CD4-positive, alpha-beta T cell treated with Interleukin-2 at 100 ng/mL for 4 hours (primary cell): Measurements from ENCODE around the gene MED23.

Source experiments
- DNase-seq: peaks from one replicate; pipeline ENCODE4 v3.0.0-alpha.2; 2020; ENCODE audit warnings: low spot score

MED23 gene, protein sequence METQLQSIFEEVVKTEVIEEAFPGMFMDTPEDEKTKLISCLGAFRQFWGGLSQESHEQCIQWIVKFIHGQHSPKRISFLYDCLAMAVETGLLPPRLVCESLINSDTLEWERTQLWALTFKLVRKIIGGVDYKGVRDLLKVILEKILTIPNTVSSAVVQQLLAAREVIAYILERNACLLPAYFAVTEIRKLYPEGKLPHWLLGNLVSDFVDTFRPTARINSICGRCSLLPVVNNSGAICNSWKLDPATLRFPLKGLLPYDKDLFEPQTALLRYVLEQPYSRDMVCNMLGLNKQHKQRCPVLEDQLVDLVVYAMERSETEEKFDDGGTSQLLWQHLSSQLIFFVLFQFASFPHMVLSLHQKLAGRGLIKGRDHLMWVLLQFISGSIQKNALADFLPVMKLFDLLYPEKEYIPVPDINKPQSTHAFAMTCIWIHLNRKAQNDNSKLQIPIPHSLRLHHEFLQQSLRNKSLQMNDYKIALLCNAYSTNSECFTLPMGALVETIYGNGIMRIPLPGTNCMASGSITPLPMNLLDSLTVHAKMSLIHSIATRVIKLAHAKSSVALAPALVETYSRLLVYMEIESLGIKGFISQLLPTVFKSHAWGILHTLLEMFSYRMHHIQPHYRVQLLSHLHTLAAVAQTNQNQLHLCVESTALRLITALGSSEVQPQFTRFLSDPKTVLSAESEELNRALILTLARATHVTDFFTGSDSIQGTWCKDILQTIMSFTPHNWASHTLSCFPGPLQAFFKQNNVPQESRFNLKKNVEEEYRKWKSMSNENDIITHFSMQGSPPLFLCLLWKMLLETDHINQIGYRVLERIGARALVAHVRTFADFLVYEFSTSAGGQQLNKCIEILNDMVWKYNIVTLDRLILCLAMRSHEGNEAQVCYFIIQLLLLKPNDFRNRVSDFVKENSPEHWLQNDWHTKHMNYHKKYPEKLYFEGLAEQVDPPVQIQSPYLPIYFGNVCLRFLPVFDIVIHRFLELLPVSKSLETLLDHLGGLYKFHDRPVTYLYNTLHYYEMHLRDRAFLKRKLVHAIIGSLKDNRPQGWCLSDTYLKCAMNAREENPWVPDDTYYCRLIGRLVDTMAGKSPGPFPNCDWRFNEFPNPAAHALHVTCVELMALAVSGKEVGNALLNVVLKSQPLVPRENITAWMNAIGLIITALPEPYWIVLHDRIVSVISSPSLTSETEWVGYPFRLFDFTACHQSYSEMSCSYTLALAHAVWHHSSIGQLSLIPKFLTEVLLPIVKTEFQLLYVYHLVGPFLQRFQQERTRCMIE (N-terminal part only)

DNA sequence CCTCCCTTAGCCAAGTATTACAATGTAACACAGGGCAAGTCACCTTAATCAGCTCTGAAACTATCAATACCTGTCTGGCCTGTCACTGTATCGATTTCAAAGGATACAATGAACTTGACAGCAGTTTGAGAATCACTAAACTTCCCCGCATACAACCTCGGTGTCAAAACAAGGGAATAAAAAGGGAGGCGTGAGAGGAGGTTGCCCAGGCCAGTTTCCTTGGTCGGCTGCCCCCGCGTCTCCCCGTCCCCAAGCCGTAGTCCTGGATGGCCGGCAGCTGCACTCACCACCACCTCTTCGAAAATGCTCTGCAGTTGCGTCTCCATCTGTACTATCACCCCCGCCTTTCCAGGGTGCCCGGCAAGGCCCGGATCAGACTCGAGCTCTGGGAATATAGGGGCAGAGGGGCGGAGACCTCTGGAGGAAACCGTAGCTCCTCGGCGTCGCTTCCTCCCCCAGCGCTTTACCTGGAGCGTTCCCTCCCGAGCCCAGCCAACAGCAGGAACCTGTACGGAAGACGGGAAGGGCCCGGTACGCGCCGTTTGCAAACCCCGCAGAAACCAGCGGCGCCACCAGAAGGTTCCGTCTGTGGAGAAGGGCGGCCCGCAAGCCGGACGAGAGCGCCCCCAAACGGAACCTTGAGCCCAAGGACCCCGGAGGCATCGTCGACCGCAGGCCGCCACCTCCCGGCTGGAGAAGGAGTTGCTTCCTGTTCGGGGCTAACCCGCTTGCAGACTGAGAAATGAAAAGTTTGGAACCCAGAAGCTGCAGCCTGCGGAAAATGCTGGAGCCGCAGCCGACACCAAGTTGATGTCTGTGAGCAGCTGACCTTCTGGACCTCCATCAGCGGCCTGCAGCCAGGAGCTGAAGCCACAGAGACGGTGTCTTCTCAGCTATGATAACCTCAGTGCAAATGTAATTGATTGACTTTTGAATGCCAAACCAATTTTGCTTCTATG is at the start of gene MED23:
TSS of gene MED23 (minus strand) at position 519 of the 959 bp plus-strand sequence. CDS start at position 326, 193 bp downstream.
- DNase-seq: peak; percentile 96

DNA sequence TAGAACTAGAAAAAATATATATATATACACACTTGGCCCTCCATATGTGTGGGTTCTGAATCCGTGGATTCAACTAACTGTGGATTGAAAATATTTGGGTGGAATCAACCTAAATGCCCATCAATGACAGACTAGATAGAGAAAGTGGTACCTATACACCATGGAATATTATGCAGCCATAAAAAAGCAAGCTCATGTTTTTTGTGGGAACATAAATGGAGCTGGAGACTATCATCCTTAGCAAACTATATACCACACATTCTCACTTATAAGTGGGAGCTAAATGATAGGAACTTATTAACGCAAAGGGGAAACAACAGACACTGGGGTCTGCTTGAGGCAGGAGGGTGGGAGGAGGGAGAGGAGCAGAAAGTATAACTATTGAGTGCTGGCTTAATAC is 45.1 kb upstream of the MED23 start:
- no peak for DNase-seq

DNA sequence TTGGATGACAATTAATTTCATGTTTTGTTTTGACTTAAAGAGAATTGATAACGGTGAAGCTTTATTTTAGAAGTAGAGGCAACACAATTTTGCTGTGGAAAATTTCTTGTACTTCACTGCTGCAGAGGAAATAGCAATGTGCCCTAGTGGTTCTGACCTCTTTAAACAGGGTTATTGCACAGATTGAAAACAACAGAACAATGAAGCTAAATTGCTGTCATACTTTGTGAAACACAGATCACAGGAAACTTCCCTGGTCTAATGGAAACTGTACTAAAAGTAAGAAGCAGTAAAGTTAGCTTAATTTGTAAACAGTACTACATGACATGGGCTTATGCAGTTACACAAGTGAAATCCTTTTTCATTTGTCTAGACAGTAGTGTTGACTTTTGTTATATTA is 41.8 kb upstream of the MED23 start:
- DNase-seq: no peak

DNA sequence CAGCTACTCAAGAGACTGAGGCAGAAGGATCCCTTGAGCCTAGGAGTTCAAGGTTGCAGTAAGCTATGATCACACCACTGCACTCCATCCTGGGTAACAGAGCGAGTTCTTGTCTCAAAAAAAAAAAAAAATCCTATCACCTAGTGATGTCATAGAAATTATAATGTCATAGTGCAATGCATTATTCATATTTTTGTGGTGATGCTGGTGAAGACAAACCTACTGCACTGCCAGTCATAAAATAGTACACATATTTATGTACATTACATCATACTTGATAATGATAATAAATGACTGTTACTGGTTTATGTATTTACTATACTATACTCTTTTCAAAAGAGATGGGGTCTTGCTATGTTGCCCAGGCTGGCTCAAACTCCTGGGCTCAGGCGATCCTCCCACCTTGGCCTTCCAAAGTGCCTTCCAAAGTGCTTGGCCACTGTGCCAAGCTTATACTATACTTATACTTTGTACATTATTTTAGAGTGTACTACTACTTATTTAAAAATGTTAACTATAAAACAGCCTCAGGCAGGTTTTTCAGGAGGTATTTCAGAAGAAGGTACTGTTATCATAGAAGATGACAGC is 35.6 kb upstream of the MED23 start:
- no peak for DNase-seq

DNA sequence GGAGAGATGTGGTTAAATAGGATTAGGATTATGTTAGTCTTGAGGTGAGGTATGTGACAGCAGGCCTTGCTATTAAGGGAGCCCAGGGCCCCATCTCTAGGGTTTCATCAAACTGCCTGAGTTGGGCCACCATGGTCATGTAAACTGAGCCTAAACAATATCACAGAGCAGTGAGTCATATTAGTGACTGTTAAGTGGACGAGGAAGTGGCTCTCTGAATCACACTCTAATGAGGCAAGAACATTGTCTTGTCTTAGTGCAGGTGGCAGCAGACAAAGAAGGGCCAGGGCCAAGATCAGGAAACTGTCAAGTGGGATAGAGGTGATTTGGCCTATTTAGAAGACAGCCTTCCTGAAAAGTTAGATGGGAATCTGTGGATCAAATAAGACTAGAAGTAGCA is 32.2 kb upstream of the MED23 start:
- DNase-seq: no peak

DNA sequence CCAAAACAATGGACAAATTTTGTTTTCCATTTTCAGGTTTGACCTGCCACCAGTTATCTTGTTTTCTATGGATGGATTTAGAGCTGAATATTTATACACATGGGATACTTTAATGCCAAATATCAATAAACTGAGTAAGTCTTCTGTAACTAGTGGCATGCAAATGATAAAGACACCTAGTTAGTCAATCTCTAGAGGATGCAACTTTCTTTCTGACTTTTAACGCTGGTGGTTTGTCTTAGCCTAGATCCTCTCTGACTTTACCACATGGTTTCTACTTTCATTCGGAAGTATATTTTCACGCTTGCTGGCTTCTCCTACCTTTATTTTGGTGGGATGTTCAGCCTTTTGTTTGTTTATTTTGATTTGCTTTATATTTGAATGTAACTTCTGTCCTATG is 30.2 kb upstream of the MED23 start:
- DNase-seq: no peak

DNA sequence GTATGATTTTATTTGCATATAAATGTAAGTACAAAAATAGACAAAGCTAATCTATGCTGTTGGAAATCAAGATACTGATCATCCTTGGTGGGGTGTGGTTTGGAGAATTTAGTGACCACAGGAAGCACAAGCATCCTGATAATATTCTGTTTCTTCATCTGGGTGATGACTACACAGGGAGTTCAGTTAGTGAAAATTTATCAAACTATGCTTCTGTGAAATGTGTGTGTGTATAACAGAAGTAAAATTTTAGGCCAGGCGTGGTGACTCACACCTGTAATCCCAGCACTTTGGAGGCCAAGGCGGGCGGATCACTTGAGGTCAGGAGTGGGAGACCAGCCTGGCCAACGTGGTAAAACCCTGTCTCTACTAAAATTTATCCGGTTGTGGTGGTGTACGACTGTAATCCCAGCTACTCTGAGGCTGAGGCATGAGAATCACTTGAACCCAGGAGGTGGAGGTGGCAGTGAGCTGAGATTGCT is 29.6 kb upstream of the MED23 start:
- no peak for DNase-seq

DNA sequence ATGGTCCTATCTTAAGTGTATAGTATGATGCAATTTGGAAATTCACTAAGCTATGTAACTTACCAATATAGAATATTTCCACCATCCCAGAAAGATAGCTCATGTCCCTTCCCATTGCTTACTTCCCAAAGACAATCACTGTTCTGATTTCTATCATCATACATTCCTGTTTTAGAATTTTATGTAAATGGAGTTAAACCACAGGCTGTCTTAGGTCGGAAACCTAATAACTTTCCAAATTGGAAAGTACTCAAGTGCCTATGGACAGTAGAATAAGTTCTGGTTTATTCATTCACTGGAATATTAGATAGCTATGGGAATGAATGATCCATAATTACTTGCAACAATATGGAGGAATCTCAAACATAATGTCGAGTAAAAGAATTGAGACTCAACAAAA is 29.2 kb upstream of the MED23 start:
- no peak for DNase-seq

DNA sequence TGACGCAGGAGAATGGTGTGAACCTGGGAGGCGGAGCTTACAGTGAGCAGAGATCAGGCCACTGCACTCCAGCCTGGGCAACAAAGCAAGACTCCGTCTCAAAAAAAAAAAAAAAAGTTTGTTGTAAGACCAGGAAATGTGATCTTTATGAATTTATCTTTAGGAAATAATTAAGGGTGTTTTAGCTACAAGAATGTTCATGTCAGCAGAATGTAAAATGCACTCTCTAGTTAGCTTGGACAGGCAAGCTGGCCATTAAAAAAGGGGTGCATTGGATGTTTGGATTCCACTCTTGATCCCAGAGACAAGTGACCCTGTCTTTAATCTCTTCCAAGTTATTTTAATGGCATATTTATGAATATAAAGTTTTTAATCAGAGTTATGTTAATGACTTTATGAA is 28.6 kb upstream of the MED23 start:
- DNase-seq: no peak

DNA sequence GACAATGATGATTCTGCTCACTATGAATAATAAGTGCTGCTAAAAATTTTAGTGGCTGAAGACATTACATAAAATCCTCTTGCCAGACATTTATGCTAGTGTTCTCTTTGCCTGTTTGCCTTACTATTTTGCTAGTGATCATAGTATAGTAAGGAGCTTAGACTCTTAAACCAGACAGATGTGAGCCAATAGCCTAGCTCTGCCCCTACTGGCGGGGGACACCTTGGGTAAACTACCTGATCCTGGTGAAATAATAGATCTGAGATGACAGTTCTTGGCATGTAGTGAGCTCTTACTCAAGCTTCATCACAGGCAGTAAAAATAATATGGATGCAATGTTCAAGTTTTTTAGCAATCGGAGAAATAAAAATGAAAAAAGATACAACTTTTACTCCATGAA is 27.9 kb upstream of the MED23 start:
- DNase-seq: no peak

DNA sequence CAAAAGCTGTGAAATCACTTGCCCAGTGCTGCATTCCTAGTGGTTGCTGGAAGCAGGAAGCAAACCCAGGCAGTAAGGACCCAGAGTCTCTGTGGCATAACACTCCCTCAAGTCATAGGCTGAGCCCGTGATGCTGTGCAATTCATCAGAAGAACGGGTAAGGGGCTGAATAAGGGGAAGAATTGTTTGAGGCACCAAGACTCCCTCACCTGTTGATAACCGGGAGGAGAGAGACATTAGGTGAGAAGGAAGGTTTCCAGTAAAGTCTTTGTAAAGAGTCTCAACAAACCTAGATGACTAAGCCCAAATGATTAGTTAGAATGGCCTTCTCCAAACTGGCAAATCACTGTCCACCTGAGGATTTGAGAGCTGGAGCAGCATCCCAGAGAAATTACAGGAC is 27.3 kb upstream of the MED23 start:
- no peak for DNase-seq

DNA sequence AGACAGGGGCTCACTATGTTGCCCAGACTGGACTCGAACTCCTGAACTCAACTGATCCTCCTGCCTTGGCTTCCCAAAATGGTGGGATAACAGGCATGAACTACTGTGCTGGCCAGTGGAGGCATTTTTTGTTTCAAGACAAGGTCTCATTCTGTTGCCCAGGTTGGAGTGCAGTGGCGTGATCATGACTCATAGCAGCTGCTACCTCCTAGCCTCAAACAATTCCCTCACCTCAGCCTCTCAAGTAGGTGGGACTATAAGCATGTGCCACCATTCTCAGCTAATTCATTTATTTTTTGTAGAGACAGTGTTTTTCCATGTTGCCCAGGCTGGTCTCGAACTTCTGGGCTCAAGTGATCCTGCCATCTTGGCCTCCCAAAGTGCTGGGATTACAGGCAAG is 26.3 kb upstream of the MED23 start:
- DNase-seq: no peak

DNA sequence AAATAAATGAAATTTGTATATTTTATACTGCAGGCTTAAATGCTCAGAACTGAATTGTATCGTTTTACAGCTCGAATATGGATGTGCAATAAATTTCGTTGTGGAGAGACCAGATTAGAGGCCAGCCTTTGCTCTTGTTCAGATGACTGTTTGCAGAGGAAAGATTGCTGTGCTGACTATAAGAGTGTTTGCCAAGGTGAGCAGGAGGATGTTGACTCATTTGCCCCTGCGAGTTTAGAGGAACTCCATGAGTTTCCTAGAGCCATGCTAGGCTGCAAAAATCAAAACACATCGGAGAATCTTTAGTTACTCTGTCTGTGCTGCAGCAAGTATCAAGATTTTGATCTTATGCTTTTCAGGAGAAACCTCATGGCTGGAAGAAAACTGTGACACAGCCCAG is 24.4 kb upstream of the MED23 start:
- no peak for DNase-seq

DNA sequence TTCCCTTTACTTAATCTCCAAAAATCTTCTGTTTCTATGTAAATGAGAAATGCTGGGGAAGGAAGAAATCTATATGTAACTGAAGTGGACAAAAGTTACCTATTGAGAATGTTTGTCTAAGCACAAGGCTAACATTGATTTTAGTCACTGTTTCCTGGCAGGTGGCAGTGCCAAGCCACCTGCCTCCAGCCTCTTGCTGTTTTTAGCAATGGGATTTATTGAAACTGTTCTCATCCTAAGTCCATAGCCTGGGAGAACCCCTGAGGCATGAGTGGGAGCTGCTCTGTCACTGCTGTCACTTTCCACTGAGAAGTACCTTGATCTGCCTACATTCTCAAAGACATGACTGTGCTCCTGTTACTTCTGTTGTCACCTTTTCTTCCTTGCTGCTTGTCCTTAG is 23.7 kb upstream of the MED23 start:
- no peak for DNase-seq

DNA sequence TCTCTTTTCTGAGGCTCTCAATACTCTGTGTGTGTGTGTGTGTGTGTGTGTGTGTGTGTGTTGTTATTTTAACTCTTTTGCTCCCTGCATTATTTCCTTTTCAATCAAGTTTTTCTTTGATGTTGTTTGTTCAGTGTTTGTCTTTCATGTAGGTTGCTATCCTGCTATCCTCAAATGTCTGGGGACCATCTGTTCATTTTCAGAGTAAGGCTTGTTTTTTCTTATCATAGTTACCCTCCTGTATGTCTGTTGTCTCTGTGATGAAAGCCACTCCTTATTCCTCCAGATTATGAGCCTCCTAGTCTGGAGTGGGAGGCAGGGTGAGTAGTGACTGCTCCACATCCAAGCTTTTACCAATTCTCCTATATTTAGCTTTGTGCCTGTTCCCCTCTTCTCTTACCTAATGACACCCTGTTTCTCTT is 18.2 kb upstream of the MED23 start:
- no peak for DNase-seq

DNA sequence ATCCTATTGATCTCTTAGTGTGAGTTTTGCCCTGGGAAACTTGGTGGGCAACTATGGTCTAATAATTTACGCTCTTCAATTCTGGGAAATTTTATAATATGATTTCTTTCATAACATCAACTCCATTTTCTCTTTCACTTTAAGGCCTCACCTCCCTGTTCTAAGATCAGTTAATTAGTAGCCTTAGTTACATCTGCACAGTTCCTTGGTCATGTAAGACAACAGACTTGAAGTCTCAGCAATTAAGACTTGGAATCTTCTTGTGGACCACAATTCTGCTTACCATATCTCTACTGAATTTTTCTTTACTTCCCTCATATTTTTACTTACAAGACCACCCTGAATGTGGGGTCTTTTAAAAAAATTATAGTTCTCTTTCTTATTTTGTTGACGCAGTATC is 17.8 kb upstream of the MED23 start:
- no peak for DNase-seq

DNA sequence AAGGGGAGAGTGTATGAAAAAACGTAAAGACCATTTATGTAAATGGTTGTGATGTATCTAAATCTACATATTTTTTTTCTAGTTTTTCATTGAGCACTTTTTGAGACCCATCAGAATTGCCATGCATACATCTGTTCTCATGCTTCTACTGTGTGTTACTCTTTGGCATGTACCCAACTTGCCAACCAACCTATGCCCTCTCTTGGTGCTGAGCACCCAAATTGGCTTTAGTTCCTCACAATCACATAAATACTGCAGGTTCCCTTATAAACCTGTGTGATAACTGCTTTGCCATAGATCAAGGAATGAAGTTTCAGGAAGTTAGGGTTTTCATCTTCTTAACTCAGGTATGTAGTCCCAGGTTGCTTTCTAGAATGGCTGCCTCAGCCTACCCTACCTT is 16.9 kb upstream of the MED23 start:
- no peak for DNase-seq

DNA sequence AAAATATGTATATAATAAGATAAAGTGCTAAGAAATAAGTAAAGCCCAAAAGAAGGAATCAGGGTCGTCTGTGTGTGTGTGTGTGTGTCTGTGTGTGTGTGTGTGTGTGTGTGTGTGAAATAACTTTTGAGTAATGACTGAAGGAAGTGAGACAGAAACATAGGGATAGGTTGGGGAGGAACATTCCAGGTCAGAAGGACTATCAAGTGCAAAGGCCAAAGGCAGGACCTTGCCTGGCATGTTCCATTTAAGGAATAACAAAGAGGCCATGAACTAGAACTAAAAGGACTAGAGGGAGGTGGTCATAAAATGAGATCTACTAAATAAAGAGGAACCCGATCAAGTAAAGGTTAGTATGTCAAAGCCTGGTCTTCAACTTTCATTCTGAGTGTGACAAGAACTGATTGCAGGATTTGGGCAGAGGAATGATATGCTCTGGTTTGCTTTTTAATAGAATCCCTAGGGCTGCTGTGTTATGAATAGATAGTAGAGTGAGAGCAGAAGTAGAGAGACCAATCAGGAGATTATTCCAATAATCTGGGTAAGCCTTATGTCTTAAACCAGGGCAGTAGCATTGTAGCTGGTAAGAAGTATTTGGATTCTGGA is 15.9 kb upstream of the MED23 start:
- DNase-seq: no peak

DNA sequence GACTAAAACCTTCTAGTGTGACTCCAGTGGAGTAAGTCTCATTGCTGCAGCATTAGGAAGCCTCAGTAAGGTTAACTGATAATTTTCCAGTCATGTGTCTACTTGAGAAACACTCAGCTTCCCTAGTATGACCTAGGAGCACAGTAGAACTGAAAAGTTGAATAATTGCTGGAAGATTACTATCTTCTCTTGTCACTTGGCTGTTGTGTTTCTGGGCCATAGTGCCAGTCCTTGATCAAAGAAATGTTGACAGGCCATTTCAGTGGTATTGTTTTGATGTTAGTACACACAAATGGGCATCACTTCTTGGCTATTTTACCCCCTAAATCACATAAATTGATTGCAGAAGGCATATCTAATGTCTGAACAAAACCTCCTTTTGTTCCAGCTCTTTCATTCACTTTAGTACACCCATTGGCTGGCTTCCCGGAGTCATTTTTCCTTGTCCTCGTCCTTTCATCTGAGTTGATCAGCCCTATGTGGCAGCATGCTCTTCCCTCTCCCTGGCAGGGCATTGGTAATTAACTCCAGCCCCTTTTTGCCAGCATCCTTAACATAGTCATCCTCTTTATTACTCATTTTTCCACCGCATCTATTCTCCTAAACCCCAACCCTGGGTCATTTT is 15.1 kb upstream of the MED23 start:
- DNase-seq: no peak

DNA sequence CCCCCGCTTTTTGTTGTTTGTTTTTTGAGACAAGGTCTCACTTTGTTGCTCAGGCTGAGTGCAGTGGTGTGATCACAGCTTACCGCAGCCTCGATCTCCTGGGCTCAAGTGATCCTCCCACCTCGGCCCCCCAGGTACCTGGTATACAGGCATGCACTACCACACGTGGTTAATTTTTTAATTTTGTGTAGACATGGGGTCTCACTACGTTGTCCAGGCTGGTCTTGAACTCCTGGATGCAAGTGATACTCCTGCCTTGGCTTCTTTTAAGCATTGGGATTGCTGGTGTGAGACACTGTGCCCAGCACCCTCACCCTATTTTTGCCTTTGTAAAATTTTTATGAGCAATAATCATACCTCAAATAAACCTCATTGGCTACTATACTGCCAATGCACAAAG is 14.5 kb upstream of the MED23 start:
- DNase-seq: no peak
